Measurements from ENCODE around the gene NDOR1.
A peak's percentile ranks its signal among the peaks of the same experiment; 100 is the strongest.

NDOR1 gene

GRCh38 chr9:137221506-137222111 is 16.1 kb downstream of the NDOR1 start:
- peak in 1 of 5 experiments; percentile 49 for DNase-seq

- DNase-seq = peak in 1 of 5 experiments; percentile 29
Observed at GRCh38 chr9:137222190-137223077, 16.9 kb downstream of the NDOR1 start, which contains the start of gene RNF208. Gene RNF208, minus strand, starts transcription at chr9:137222240. Its CDS starts 1,028 bp downstream, at chr9:137221212.

- DNase-seq = peak; percentile 93 to 98 (median 97)
Observed at GRCh38 chr9:137223078-137223970, 17.8 kb downstream of the NDOR1 start.

DNA sequence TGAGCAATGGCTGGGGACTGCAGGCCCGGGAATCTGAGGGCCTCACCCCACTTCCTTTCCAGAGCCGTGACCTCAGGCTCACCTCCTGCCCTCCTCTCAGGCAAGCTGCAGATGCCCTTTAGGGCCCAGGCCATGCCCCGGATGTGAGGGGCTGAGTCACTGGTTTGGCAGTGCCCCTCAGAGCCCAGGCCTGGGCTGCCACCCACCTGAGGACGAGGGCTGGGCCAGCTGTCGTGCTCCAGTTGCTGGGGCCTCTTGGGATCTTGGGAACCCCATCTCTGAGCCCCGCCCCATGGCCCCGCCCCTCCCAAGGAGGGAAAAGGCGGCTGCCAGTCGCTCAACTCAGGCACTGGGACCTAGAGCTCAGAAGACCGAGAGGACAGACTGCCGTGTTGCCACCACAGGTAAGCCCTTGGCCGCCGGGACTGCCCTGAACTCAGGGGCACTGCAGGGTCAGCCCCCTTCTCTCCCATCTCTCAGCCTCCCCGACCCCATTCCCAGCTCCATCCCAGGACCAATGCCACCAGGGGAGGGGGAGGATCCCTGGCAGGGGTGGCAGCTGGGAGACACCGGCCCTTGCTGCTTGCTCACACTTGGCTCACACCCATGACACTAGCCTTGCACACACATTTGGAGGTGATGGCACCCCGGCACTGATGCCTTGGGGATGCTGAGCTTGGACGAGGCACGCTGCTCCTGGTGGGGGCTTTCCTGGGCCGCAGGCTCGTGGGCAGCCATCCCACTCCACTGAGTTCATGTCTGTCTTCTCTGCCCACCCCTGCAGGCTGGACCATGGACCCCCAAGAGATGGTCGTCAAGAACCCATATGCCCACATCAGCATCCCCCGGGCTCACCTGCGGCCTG is 19.6 kb downstream of the NDOR1 start, which contains the start of gene CYSRT1:
CYSRT1 (plus strand) TSS at position 345 of the 865 bp plus-strand sequence; CDS start at position 793, 448 bp downstream.
- DNase-seq = peak in 1 of 5 experiments; percentile 45

- DNase-seq = no peak
Observed at GRCh38 chr9:137225699-137226331, 20.3 kb downstream of the NDOR1 start.

- no peak for DNase-seq
Observed at GRCh38 chr9:137226338-137227053, 21.0 kb downstream of the NDOR1 start.

GRCh38 chr9:137227054-137227852 is 21.8 kb downstream of the NDOR1 start, which contains the start of gene RNF224:
Gene RNF224, plus strand, starts transcription at chr9:137227502. Its CDS starts 834 bp downstream, at chr9:137228336.
- DNase-seq = peak; percentile 59 to 82 (median 69)

- DNase-seq = no peak
Observed at GRCh38 chr9:137227853-137228505, 22.5 kb downstream of the NDOR1 start.

DNA sequence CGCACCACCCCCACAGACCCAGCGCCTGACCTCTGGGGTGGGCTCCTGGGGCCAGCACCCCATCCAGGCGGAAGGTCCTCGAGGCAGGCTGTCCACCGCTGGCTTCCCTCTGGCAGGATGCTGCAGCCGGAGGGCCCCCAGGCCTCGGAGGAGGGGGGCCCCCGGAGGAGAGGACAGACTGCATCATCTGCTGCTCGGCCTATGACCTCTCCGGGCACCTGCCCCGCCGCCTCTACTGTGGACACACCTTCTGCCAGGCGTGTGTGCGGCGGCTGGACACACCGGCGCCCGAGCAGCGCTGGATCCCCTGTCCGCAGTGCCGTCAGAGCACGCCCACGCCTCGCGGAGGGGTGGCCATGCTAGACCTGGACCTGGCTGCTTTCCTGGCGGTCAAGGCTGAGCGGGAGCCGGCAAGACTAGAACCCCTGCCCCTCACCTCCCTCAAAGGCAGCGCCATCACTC is 23.0 kb downstream of the NDOR1 start:
- DNase-seq = no peak

DNA sequence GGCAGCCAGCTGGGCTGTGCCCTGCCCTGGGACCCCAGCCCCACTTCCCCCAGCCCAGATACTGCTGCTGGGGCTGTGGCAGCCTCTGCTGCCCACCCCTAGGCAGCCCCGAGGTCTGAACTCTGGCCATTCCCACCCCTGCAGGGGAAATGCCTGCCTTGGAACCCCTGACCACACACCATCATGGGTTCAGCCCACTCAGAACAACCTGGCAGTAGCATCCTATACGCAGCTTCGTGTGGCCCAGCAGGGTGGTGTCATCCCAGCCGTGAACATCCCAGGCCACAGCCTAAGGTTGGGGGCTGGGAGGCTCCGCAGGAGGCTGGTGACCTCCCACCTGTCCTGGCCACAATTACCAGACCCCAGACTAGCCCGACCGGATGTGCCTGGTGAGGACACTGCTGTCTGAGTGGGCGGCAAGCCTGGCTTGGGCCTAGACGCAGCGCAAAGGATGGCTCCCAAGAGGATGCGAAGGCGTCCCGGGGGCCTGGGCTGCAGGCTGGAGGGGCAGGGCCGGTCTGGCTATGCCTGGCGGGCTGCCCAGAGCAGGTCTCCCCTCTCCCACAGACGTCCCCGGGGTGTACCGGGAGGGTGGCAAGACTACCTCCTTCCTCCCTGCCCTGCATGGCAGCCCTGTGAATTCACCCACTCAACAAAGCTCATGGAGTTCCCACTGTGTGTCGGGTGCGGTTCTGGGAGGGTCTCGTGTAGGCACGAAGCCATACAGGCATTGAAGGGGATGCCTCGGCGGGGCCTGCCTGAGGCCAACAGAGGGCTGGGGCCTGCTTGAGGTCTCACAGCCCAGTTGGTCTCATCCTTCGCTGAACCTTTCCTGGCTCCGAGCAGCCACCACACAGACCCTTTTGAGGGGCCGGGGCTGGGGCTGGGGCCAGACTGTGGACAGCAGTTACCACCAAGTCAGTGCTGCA is 23.7 kb downstream of the NDOR1 start:
- DNase-seq = no peak

DNA sequence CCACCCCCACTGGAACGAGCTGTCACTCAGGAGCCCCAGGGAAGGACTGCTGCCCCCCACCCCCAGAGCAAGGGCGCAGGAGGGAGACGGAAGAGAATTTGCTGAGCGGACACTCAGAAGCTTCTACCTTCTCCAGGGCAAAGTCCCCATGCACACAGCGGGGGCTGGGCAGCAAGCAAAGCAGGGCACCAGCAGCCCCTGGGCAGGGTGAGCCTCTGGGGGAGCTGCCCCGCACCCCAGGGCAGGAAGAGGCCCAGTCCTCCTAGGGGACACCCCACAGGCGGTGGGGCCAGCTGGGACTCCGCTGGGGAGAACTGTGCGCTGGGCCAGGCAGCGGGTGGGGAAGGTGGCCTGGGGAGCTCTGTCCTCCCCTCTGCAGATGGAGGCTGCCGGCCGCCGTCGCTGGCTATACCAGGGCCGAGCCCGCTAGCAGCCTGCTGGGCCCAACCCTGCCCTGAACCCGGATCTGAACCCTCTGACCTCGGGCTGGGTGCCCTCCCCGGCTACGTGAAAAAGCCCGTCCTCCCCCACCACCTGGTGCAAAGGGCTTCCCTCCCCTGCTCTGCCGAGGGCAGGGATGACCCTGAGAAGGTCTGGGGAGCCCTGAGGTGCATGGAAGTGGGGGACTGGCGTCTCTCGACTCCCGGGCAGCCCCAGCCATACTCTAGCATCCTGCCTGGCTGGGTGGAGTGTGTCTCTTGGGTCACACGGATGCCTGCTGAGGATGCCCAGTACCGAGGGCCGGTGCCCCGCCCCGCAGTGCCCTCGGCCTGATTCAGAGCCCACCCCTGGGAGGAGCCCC is 24.6 kb downstream of the NDOR1 start:
- DNase-seq = no peak

DNA sequence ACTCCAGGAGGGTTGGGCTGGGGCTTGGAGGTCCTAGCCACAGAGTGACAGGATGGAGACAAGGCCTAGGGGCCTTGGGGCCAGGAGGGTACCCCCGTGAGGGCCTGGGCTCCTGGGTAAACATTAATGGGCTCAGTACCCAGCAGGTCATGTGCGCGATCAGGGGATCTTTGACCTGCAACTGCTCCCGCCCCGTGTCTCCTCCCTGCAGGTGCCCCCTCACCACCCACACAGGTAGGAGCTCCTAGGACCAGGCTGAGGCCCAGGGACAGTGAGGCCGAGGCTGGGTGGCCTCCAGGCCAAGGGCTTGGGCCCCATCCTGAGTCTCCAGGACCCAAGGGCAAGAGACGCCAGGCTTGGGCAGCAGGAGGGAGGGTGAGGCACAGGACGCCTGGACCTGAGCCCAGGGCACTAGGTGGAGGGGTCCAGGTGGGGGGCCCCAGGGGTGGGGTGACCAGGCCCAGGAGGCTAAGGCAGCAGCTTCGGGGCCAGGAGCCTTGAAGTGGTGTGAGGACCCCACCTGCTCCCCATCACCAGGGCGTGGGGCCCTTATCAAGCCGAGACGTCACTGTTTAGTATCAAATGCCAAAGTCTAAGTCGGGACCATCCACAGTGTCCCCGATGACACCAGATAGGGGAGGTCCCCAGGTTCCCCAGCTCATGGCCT is 25.3 kb downstream of the NDOR1 start, which contains the start of gene SLC34A3:
SLC34A3 (plus strand) TSS at position 197 of the 667 bp plus-strand sequence. CDS start 802 bp downstream, outside the sequence.
- DNase-seq = no peak

DNA sequence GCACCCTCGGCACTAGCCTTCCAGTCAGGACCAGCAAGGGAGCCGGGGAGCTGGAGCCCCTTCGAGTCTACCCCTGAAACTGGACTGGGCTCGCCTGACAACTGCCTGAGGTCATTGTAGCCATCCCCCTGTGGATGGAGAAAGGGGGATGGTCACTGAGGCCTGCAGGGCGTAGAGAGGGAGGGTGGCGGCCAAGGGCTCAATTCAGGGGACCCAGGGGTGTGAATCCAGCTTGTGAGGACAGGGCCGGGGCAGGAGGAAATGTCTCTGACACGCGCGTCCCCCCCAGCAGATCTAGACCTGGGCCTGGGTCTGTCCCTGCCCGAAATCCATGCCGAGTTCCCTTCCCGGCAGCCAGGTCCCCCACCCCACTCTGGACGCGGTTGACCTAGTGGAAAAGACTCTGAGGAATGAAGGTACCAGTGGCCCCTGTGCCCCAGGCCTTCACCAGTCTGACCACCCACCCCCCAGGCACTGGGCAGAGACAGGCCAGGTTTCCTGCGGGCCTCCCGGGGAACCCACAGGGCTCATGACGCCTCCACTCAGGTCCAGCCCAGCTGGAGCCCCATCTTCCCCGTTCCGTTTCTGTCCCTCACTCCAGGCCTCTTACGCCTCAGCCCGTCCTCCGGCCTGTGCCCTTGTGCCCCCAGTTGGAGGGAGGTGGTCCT is 26.0 kb downstream of the NDOR1 start:
- no peak for DNase-seq

GRCh38 chr9:137232101-137232500 is 26.6 kb downstream of the NDOR1 start:
- DNase-seq = no peak

- no peak for DNase-seq
Observed at GRCh38 chr9:137232510-137232909, 27.0 kb downstream of the NDOR1 start.

Data from T-helper 2 cell (primary cell).